ENCODE data around the gene WNT7A. TPM values are rescaled to one million over a fixed set of nuclear protein-coding genes. Genes with fewer than 3 reads are reported as not detected.
A peak's percentile ranks its signal among the peaks of the same experiment; 100 is the strongest.

The WNT7A gene
- total RNA-seq, 1 experiment from 2014 or later = not detected

DNA sequence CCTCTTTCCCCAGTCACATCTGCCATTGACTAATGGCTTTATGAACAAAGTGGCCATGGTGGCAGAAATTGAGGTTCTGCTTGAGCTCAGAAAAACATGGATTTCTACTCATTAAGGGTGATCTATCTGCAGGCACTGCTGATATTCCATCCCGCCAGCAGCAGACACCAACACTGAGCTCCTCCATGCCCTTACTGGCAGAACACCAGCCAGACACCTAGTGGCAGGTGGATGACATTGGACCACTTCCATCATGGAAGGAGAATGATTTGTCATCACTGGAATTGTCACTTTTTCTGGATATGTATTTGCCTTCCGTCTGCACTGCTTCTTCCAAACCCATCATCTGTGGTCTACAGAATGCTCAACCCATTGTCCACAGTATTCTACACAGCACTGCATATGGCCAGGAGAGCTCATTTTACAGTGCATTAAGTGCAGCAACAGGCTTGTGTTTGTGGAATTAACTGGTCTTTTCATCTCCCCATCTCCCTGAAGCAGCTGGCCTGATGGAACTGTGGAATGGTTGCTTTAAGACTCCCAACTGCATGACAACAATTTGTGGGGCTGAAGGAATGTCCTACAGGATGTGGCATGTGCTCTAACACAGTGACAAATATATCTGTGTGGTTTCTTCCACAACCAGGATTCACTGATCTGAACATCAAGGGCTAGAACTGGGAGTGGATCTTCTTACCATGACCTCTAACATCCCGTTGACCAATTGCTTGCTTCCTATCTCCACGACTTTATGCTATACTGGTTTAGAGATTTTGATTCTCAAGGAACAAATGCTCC lies 103.4 kb downstream of the WNT7A start:
- no peak overlapping the region for H3K14ac ChIP-seq (ENCODE audit: insufficient read depth, low read length)
- H3K27me3 ChIP-seq (ENCODE audit: insufficient read depth, low read length) = no peaks in the 10 kb centered on the region
- H3K79me1 ChIP-seq (ENCODE audit: insufficient read depth, low read depth, low read length, poor library complexity, severe bottlenecking) = no peaks in the 10 kb centered on the region
- H3K36me3 Mint-ChIP-seq (ENCODE audit: insufficient read depth in 1 of 3, low read depth in 3 of 3) = no peaks in the 10 kb centered on the region
- no peak overlapping the region for H2AK5ac ChIP-seq (ENCODE audit: insufficient read length, low read length)
- no peaks in the 10 kb centered on the region for H4K20me1 ChIP-seq (ENCODE audit: control insufficient read depth, insufficient read depth, insufficient read length)
- H3K27me3 Mint-ChIP-seq (ENCODE audit: low read depth) = peaks cover 5% of the 10 kb centered on the region
- no peak overlapping the region for H2AFZ ChIP-seq (ENCODE audit: low read length)
- no peak overlapping the region for H2BK15ac ChIP-seq (ENCODE audit: low read depth, low read length)
- H3K79me2 ChIP-seq (ENCODE audit: insufficient read depth, low read length) = no peaks in the 10 kb centered on the region
- H3K9me3 ChIP-seq (ENCODE audit: control insufficient read depth, low read depth, low read length) = no peaks in the 10 kb centered on the region
- no CpG with 5 or more reads among the region's 4 CpGs for WGBS (ENCODE audit: extremely low coverage, insufficient read length, low lambda C conversion rate)
- peaks cover 0 to 6% of the 10 kb centered on the region in 2 experiments; a peak in 1 of 4 replicates for H3K4me1 Mint-ChIP-seq
- H3K23ac ChIP-seq (ENCODE audit: insufficient read length, low read depth, low read length) = no peak overlapping the region
- no peak overlapping the region for H3K4me2 ChIP-seq (ENCODE audit: insufficient read depth, insufficient read length, low read length)
- H4K8ac ChIP-seq (replicated peaks; ENCODE audit: insufficient read length, low read depth, low read length) = no peak overlapping the region
- H3K27ac Mint-ChIP-seq = no peak overlapping the region
- no peak overlapping the region for H2BK5ac ChIP-seq (ENCODE audit: insufficient read length, low read length)
- H3K18ac ChIP-seq (ENCODE audit: insufficient read length, low read depth, low read length) = no peak overlapping the region
- H2BK12ac ChIP-seq (ENCODE audit: insufficient read length, low read depth, low read length) = no peak overlapping the region
- TF ChIP-seq, protein P1, sequence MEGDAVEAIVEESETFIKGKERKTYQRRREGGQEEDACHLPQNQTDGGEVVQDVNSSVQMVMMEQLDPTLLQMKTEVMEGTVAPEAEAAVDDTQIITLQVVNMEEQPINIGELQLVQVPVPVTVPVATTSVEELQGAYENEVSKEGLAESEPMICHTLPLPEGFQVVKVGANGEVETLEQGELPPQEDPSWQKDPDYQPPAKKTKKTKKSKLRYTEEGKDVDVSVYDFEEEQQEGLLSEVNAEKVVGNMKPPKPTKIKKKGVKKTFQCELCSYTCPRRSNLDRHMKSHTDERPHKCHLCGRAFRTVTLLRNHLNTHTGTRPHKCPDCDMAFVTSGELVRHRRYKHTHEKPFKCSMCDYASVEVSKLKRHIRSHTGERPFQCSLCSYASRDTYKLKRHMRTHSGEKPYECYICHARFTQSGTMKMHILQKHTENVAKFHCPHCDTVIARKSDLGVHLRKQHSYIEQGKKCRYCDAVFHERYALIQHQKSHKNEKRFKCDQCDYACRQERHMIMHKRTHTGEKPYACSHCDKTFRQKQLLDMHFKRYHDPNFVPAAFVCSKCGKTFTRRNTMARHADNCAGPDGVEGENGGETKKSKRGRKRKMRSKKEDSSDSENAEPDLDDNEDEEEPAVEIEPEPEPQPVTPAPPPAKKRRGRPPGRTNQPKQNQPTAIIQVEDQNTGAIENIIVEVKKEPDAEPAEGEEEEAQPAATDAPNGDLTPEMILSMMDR (conservative IDR thresholded peaks at IDR 0.05) = peak; percentile 55
- DNase-seq = peak; percentile 27
- H2BK20ac ChIP-seq (ENCODE audit: low read depth, low read length, poor library complexity, severe bottlenecking) = no peak overlapping the region
- no peaks in the 10 kb centered on the region for H3K4me1 ChIP-seq (ENCODE audit: insufficient read depth, low read length)
- no peak overlapping the region for H2BK120ac ChIP-seq (ENCODE audit: low read depth, low read length, poor library complexity, severe bottlenecking)
- H3K9me3 Mint-ChIP-seq = no peaks in the 10 kb centered on the region
- no peak overlapping the region for H4K91ac ChIP-seq (ENCODE audit: insufficient read length, low read depth, low read length)
- H3K23me2 ChIP-seq (ENCODE audit: insufficient read length, low read depth, low read length, poor library complexity, severe bottlenecking) = no peaks in the 10 kb centered on the region
- no peak overlapping the region for H3K9ac ChIP-seq (ENCODE audit: extremely low read depth, insufficient read length, low read length)
- H3T11ph ChIP-seq (ENCODE audit: low read length) = no peak overlapping the region
- no peak overlapping the region for H3K56ac ChIP-seq (ENCODE audit: insufficient read length, low read depth, low read length)
- H3K4ac ChIP-seq (ENCODE audit: low read depth, low read length) = no peak overlapping the region
- H4K5ac ChIP-seq (ENCODE audit: insufficient read length, low read depth, low read length) = no peak overlapping the region
- no peak overlapping the region for H3K4me3 Mint-ChIP-seq
- H3K27ac ChIP-seq (ENCODE audit: insufficient read length, low read depth, low read length) = no peak overlapping the region

Data from H9 (cell line).